ENCODE data around the gene RARRES2. TPM values are rescaled to one million over a fixed set of nuclear protein-coding genes. Genes with fewer than 3 reads are reported as not detected.
"Not testable (repeated sequence)": the region's sequence is repeated elsewhere in the genome, so short reads cannot be mapped to it uniquely, and the experiment has no call there.

Gene RARRES2
- total and polyA plus RNA-seq, 4 donors, result 65.9 to 198 (median 97.0) TPM

DNA sequence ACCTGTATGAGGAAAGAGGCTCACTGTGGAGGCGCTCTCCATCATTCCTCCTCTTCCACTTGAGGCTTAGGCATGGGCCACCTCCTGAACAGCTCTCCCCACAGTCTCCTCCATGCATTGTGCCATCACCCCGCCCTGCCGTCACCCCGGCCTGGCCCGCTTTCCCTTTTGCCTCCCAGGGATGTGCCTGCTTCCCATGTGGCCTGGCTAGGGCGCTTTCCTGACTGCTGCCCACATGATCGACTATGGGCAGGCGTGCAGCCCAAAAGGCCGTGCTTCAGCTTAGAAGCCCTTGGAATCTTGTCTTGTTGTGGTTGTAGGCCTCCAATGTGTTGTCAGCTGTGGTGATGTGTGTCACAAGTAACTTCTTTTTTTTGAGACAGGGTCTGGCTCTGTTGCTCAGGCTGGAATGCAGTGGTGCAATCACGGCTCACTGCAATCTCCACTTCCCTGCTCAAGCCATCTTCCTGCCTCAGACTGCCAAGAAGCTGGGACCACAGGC, 16.3 kb downstream of the RARRES2 start:
- H3K4me3 ChIP-seq (ENCODE audit: low read length in 2 of 2), result no peak overlapping the region
- DNase-seq (no peak), ATAC-seq (ENCODE audit: low FRiP score) (no peak)
- no peak overlapping the region for H3K27ac ChIP-seq (ENCODE audit: low read depth in 1 of 2, low read length in 2 of 2)
- no peaks in the 10 kb centered on the region for H3K36me3 ChIP-seq (ENCODE audit: control insufficient read depth in 1 of 2, insufficient read depth in 2 of 2, low read length in 1 of 2)
- no peaks in the 10 kb centered on the region for H3K27me3 ChIP-seq (ENCODE audit: control insufficient read depth in 1 of 2, insufficient read depth in 2 of 2, low read length in 1 of 2)
- intact Hi-C loops (cut with DNase I), result no loop called here
- no peaks in the 10 kb centered on the region for H3K4me1 ChIP-seq (ENCODE audit: control insufficient read depth in 1 of 2, insufficient read depth in 2 of 2, low read length in 2 of 2)
- WGBS, 2 donors, result 96 to 98% methylated on average over 10 of the region's 10 CpGs
- H3K9me3 ChIP-seq (ENCODE audit: control insufficient read depth, low read length), result no peaks in the 10 kb centered on the region

GRCh38 chr7:150324373-150324961, 17.0 kb downstream of the RARRES2 start:
- 92% methylated on average over 12 of the region's 12 CpGs for WGBS, 2 donors
- Histone ChIP-seq H3K27ac (ENCODE audit: low read depth in 1 of 2, low read length in 2 of 2) (no peak overlapping the region), H3K9me3 (ENCODE audit: control insufficient read depth, low read length) (no peaks in the 10 kb centered on the region), H3K36me3 (ENCODE audit: control insufficient read depth in 1 of 2, insufficient read depth in 2 of 2, low read length in 1 of 2) (no peaks in the 10 kb centered on the region), H3K4me1 (ENCODE audit: control insufficient read depth in 1 of 2, insufficient read depth in 2 of 2, low read length in 2 of 2) (no peaks in the 10 kb centered on the region), H3K27me3 (ENCODE audit: control insufficient read depth in 1 of 2, insufficient read depth in 2 of 2, low read length in 1 of 2) (no peaks in the 10 kb centered on the region), H3K4me3 (ENCODE audit: low read length in 2 of 2) (no peak overlapping the region)
- intact Hi-C loops (cut with DNase I), result no loop called here
- DNase-seq (no peak), ATAC-seq (ENCODE audit: low FRiP score) (peak; percentile 22)

DNA sequence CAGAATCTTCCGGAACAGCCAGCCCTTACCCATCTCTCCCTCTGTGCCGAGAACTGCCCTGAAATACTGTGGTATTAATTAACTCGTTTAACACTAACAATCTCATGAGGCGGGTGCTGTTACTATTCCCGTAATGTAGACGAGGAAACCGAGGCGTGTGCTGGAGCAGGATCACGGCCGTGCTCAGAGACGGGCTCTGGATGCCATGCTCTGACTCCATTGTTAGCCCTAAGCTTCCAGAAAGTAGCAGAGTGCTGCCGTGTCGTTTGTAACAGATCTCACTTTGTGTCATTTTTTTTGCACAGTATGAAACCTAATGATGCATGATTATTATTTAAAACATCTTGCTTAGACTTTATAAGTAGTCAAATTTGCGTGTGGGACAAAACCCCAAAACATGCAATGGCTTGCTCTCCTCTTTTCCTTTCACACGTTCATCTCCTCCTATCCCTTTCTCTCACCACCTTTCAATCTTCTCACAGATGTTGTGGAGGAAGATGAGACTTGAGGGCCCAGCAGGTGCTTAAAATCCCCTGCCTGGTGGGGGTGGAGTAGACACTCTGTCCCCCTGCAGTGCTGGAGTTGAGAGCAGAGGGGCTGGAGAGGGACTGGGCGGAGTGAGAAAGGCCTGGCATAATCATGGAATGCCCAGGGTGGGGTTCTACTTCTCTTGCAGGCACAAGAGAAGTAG, 17.6 kb downstream of the RARRES2 start:
- Histone ChIP-seq H3K27me3 (ENCODE audit: control insufficient read depth in 1 of 2, insufficient read depth in 2 of 2, low read length in 1 of 2) (no peaks in the 10 kb centered on the region), H3K4me3 (ENCODE audit: low read length in 2 of 2) (peak overlapping the region; percentile 51 to 60), H3K27ac (ENCODE audit: low read depth in 1 of 2, low read length in 2 of 2) (no peak overlapping the region), H3K36me3 (ENCODE audit: control insufficient read depth in 1 of 2, insufficient read depth in 2 of 2, low read length in 1 of 2) (no peaks in the 10 kb centered on the region), H3K9me3 (ENCODE audit: control insufficient read depth, low read length) (no peaks in the 10 kb centered on the region), H3K4me1 (ENCODE audit: control insufficient read depth in 1 of 2, insufficient read depth in 2 of 2, low read length in 2 of 2) (no peaks in the 10 kb centered on the region)
- DNase-seq, result no peak
- intact Hi-C loops (cut with DNase I), result no loop called here
- WGBS, 2 donors, result 23 to 28% methylated on average over 16 of the region's 16 CpGs
- peak; percentile 15 for ATAC-seq (ENCODE audit: low FRiP score)

DNA sequence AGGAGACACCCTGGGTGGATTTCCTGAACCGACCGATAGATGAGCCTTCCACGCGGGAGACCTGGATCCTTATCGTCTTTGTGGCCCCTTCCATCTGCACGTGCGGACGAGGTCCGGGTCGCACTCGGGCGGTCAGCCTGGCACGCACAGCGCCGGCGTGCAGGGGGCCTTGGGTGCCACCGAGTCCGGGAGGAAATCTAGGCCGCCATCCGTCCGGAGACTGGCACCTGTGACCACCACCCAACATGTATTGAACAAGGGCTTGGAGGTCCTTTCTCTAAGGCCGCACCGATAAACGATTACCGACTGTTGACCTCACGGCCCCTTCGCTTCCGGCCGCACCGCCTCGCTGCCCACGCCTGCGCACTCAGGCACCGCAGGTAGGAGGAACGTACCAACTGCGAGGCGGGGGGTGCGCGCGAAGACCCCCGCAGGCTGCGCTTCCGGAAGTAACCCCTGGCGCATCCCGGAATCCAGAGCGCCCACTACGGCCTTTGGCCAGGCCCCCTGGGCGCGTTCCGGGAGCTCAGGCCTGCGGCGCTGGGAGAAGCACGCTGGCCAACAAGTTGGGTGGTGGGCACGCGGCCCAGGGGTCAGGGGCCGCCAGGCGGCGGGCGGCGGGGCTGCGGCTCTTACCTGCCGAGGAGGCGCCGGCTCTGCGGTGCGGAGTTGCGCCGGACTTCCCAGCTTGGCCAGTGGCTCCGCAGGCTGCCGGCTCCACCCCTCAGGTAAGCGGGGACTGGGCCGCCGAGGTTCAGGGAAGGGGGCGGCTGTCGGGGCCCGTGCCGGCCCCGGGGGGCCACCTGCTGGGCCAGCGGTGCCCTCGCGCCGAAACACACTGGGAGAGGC, 18.4 kb downstream of the RARRES2 start, which contains the start of the genes ACTR3C and LRRC61:
Gene ACTR3C, minus strand, starts transcription at position 713 of the 849 bp plus-strand sequence. CDS start 28,249 bp downstream, outside the sequence.
Gene LRRC61, plus strand, starts transcription at position 523 of the 849 bp plus-strand sequence. CDS start 13,507 bp downstream, outside the sequence.
- ATAC-seq (ENCODE audit: low FRiP score), result peak; percentile 54
- peak within 1 kb of the TSS; percentile 51 to 60 for H3K4me3 ChIP-seq (ENCODE audit: low read length in 2 of 2)
- intact Hi-C loops (cut with DNase I), result no loop called here
- H3K27me3 ChIP-seq (ENCODE audit: control insufficient read depth in 1 of 2, insufficient read depth in 2 of 2, low read length in 1 of 2), result no peaks in the 10 kb centered on the region
- no peaks in the 10 kb centered on the region for H3K4me1 ChIP-seq (ENCODE audit: control insufficient read depth in 1 of 2, insufficient read depth in 2 of 2, low read length in 2 of 2)
- no peak for DNase-seq
- 9 to 10% methylated on average over 71 to 82 of the region's 82 CpGs for WGBS, 2 donors
- no peaks in the 10 kb centered on the region for H3K9me3 ChIP-seq (ENCODE audit: control insufficient read depth, low read length)
- H3K36me3 ChIP-seq (ENCODE audit: control insufficient read depth in 1 of 2, insufficient read depth in 2 of 2, low read length in 1 of 2), result no peaks in the 10 kb centered on the region
- H3K27ac ChIP-seq (ENCODE audit: low read depth in 1 of 2, low read length in 2 of 2), result no peak within 1 kb of the TSS

- no peaks in the 10 kb centered on the region for H3K27me3 ChIP-seq (ENCODE audit: control insufficient read depth in 1 of 2, insufficient read depth in 2 of 2, low read length in 1 of 2)
- H3K9me3 ChIP-seq (ENCODE audit: control insufficient read depth, low read length), result no peaks in the 10 kb centered on the region
- H3K4me1 ChIP-seq (ENCODE audit: control insufficient read depth in 1 of 2, insufficient read depth in 2 of 2, low read length in 2 of 2), result no peaks in the 10 kb centered on the region
- intact Hi-C loops (cut with DNase I), result no loop called here
- H3K4me3 ChIP-seq (ENCODE audit: low read length in 2 of 2), result peak overlapping the region in 1 of 2 donors; percentile 60
- H3K27ac ChIP-seq (ENCODE audit: low read depth in 1 of 2, low read length in 2 of 2), result no peak overlapping the region
- no peaks in the 10 kb centered on the region for H3K36me3 ChIP-seq (ENCODE audit: control insufficient read depth in 1 of 2, insufficient read depth in 2 of 2, low read length in 1 of 2)
- WGBS, 2 donors, result 87 to 92% methylated on average over 4 of the region's 4 CpGs
- DNase-seq (no peak), ATAC-seq (ENCODE audit: low FRiP score) (no peak)
These were observed 19.2 kb downstream of the RARRES2 start for GRCh38 chr7:150322114-150322832.

- Histone ChIP-seq H3K4me1 (ENCODE audit: control insufficient read depth in 1 of 2, insufficient read depth in 2 of 2, low read length in 2 of 2) (no peaks in the 10 kb centered on the region), H3K36me3 (ENCODE audit: control insufficient read depth in 1 of 2, insufficient read depth in 2 of 2, low read length in 1 of 2) (no peaks in the 10 kb centered on the region), H3K4me3 (ENCODE audit: low read length in 2 of 2) (no peak overlapping the region), H3K27ac (ENCODE audit: low read depth in 1 of 2, low read length in 2 of 2) (no peak overlapping the region), H3K27me3 (ENCODE audit: control insufficient read depth in 1 of 2, insufficient read depth in 2 of 2, low read length in 1 of 2) (no peaks in the 10 kb centered on the region), H3K9me3 (ENCODE audit: control insufficient read depth, low read length) (no peaks in the 10 kb centered on the region)
- intact Hi-C loops (cut with DNase I), result no loop called here
- WGBS, 2 donors, result 96% methylated on average over 3 of the region's 3 CpGs
- ATAC-seq (ENCODE audit: low FRiP score) (no peak), DNase-seq (no peak)
These were observed 19.7 kb downstream of the RARRES2 start for GRCh38 chr7:150321788-150322113.

GRCh38 chr7:150317748-150318444, 23.5 kb downstream of the RARRES2 start:
- DNase-seq (no peak), ATAC-seq (ENCODE audit: low FRiP score) (no peak)
- intact Hi-C loops (cut with DNase I), result no loop called here
- H3K4me3 ChIP-seq (ENCODE audit: low read length in 2 of 2), result no peak overlapping the region
- H3K27ac ChIP-seq (ENCODE audit: low read depth in 1 of 2, low read length in 2 of 2), result no peak overlapping the region
- no peaks in the 10 kb centered on the region for H3K27me3 ChIP-seq (ENCODE audit: control insufficient read depth in 1 of 2, insufficient read depth in 2 of 2, low read length in 1 of 2)
- no peaks in the 10 kb centered on the region for H3K36me3 ChIP-seq (ENCODE audit: control insufficient read depth in 1 of 2, insufficient read depth in 2 of 2, low read length in 1 of 2)
- no peaks in the 10 kb centered on the region for H3K9me3 ChIP-seq (ENCODE audit: control insufficient read depth, low read length)
- H3K4me1 ChIP-seq (ENCODE audit: control insufficient read depth in 1 of 2, insufficient read depth in 2 of 2, low read length in 2 of 2), result no peaks in the 10 kb centered on the region
- 54 to 58% methylated on average over 7 of the region's 7 CpGs for WGBS, 2 donors

GRCh38 chr7:150316987-150317386, 24.4 kb downstream of the RARRES2 start:
- intact Hi-C loops (cut with DNase I); ATAC-seq (ENCODE audit: low FRiP score); H3K4me3 ChIP-seq (ENCODE audit: low read length in 2 of 2); H3K27ac ChIP-seq (ENCODE audit: low read depth in 1 of 2, low read length in 2 of 2); H3K4me1 ChIP-seq (ENCODE audit: control insufficient read depth in 1 of 2, insufficient read depth in 2 of 2, low read length in 2 of 2); H3K36me3 ChIP-seq (ENCODE audit: control insufficient read depth in 1 of 2, insufficient read depth in 2 of 2, low read length in 1 of 2); DNase-seq; H3K27me3 ChIP-seq (ENCODE audit: control insufficient read depth in 1 of 2, insufficient read depth in 2 of 2, low read length in 1 of 2); H3K9me3 ChIP-seq (ENCODE audit: control insufficient read depth, low read length): not testable (repeated sequence)
- 90 to 93% methylated on average over 6 of the region's 6 CpGs for WGBS, 2 donors

Measured in aorta (tissue), 5 donors.